HepG2 (cell line): ENCODE measurements around the gene AQP7. TPM values are rescaled to one million over a fixed set of nuclear protein-coding genes. Genes with fewer than 3 reads are reported as not detected.
A peak's percentile ranks its signal among the peaks of the same experiment; 100 is the strongest.

Experiments used
- CENPT ChIP-seq: sonication (generic); formaldehyde crosslinking; IDR thresholded peaks from 2 replicates; pipeline ENCODE4 v1.8.0; 2022; ENCODE audit warnings: low read depth, mild to moderate bottlenecking, moderate library complexity, missing genetic modification reagents
- ESRRA ChIP-seq: sonication (generic); formaldehyde crosslinking; IDR thresholded peaks from 2 replicates; pipeline ENCODE4 v1.5.1; 2020; ENCODE audit warnings: mild to moderate bottlenecking, low read depth, missing genetic modification reagents
- HMG20B ChIP-seq: conservative IDR thresholded peaks from 2 replicates; pipeline ENCODE4 v1.6.1; 2016; ENCODE audit warnings: missing genetic modification reagents, missing compliant biosample characterization
- HMGXB3 ChIP-seq: sonication (generic); formaldehyde crosslinking; IDR thresholded peaks from 2 replicates; pipeline ENCODE4 v1.4.0; 2020; ENCODE audit warnings: missing genetic modification reagents, borderline replicate concordance
- JUN ChIP-seq: sonication (generic); formaldehyde crosslinking; IDR thresholded peaks from 2 replicates; pipeline ENCODE4 v1.4.0; 2020; ENCODE audit warnings: mild to moderate bottlenecking, missing genetic modification reagents
- KAT2B ChIP-seq: fragments of 150-350 bp; IDR thresholded peaks from 2 replicates; pipeline ENCODE4 v1.6.1; 2014; ENCODE audit warnings: low read depth, low read length, borderline replicate concordance
- KAT7 ChIP-seq: IDR thresholded peaks from 2 replicates; pipeline ENCODE4 v1.6.1; 2018; ENCODE audit warnings: borderline replicate concordance, missing compliant biosample characterization
- MBD4 ChIP-seq: IDR thresholded peaks from 2 replicates; pipeline ENCODE4 v1.6.1; 2012; ENCODE audit warnings: low read length, inconsistent platforms, borderline replicate concordance
- MEIS1 ChIP-seq: sonication (generic); formaldehyde crosslinking; IDR thresholded peaks from 2 replicates; pipeline ENCODE4 v1.9.0; 2021; ENCODE audit warnings: mild to moderate bottlenecking, missing genetic modification reagents, moderate library complexity, borderline replicate concordance
- MZF1 ChIP-seq: sonication (generic); formaldehyde crosslinking; IDR thresholded peaks from 2 replicates; pipeline ENCODE4 v1.8.1; 2023; ENCODE audit warnings: mild to moderate bottlenecking, missing genetic modification reagents, borderline replicate concordance
- SP1 ChIP-seq, 2 experiments: fragments of 450-650 bp in 1 of 2; sonication (generic) in 1 of 2; formaldehyde crosslinking in 1 of 2; IDR thresholded peaks; 2 replicates each; pipeline versions ENCODE4 v1.4.0 to v1.6.1; 2016 to 2020; ENCODE audit warnings: missing genetic modification reagents in 1 of 2
- SRSF1 ChIP-seq: fragments of 200-400 bp; formaldehyde crosslinking; optimal IDR thresholded peaks from 2 replicates; pipeline ENCODE3; 2017; ENCODE audit warnings: mild to moderate bottlenecking, low read depth, low read length, moderate library complexity
- U2AF2 ChIP-seq: fragments of 200-400 bp; formaldehyde crosslinking; IDR thresholded peaks from 2 replicates; pipeline ENCODE4 v1.6.1; 2017; ENCODE audit warnings: low read depth, mild to moderate bottlenecking, low read length
- ZBTB1 ChIP-seq: sonication (generic); formaldehyde crosslinking; IDR thresholded peaks from 2 replicates; pipeline ENCODE4 v1.4.0; 2020; ENCODE audit warnings: missing genetic modification reagents, borderline replicate concordance
- ZFYVE20 ChIP-seq: sonication (generic); formaldehyde crosslinking; IDR thresholded peaks from 2 replicates; pipeline ENCODE4 v1.8.0; 2023; ENCODE audit warnings: low read depth, mild to moderate bottlenecking, moderate library complexity, missing genetic modification reagents, borderline replicate concordance
- ZNF12 ChIP-seq: sonication (generic); formaldehyde crosslinking; IDR thresholded peaks from 2 replicates; pipeline ENCODE4 v1.5.0; 2020; ENCODE audit warnings: missing genetic modification reagents
- ZNF160 ChIP-seq: sonication (generic); formaldehyde crosslinking; IDR thresholded peaks from 2 replicates; pipeline ENCODE4 v1.8.0; 2022; ENCODE audit warnings: mild to moderate bottlenecking, inconsistent platforms, missing genetic modification reagents
- ZNF333 ChIP-seq: sonication (generic); formaldehyde crosslinking; IDR thresholded peaks from 2 replicates; pipeline ENCODE4 v1.4.0; 2020; ENCODE audit warnings: mild to moderate bottlenecking, missing genetic modification reagents, borderline replicate concordance
- ZNF350 ChIP-seq: sonication (generic); formaldehyde crosslinking; IDR thresholded peaks from 2 replicates; pipeline ENCODE4 v1.4.0; 2020; ENCODE audit warnings: mild to moderate bottlenecking, low read depth, missing genetic modification reagents, borderline replicate concordance
- ZNF382 ChIP-seq: sonication (generic); formaldehyde crosslinking; IDR thresholded peaks from 2 replicates; pipeline ENCODE4 v1.5.0; 2020; ENCODE audit warnings: missing genetic modification reagents, mild to moderate bottlenecking, borderline replicate concordance
- ZNF563 ChIP-seq: sonication (generic); formaldehyde crosslinking; IDR thresholded peaks from 2 replicates; pipeline ENCODE4 v1.8.0; 2022; ENCODE audit warnings: mild to moderate bottlenecking, moderate library complexity, missing genetic modification reagents
- ZNF788 ChIP-seq: sonication (generic); formaldehyde crosslinking; IDR thresholded peaks from 2 replicates; pipeline ENCODE4 v1.5.0; 2020; ENCODE audit warnings: mild to moderate bottlenecking, missing genetic modification reagents, borderline replicate concordance
- ZNF790 ChIP-seq: sonication (generic); formaldehyde crosslinking; IDR thresholded peaks from 2 replicates; pipeline ENCODE4 v1.8.0; 2022; ENCODE audit warnings: missing genetic modification reagents, mild to moderate bottlenecking, borderline replicate concordance
- ZZZ3 ChIP-seq: sonication (generic); formaldehyde crosslinking; IDR thresholded peaks from 2 replicates; pipeline ENCODE4 v1.4.0; 2020; ENCODE audit warnings: missing genetic modification reagents, mild to moderate bottlenecking, borderline replicate concordance
- polyA plus RNA-seq, 8 experiments: library from polyadenylated mRNA; depleted of rRNA in 3 of 8; stranded (reverse) in 7 of 8; unstranded in 1 of 8; fragments of >200 nt; fragmentation: Illumina TruSeq in 4 of 8; extraction: Trizol in 4 of 8; gene quantifications; 2 replicates each; pipeline versions ENCODE4 v1.2.1 to v1.2.3, GENCODE V29; 2011 to 2016; ENCODE audit warnings: low read depth in 4 of 8, missing spikeins in 1 of 8, mixed read lengths in 1 of 8; ENCODE audit not compliant: insufficient read depth in 1 of 8
- total RNA-seq, 5 experiments: library from RNA; depleted of rRNA; stranded (reverse); fragments of >200 nt; fragmentation: Illumina TruSeq; extraction: Trizol; gene quantifications; 2 replicates each; pipeline ENCODE4 v1.2.3, GENCODE V29; 2016; ENCODE audit warnings: low read depth in 1 of 5
- TF ChIP-seq, protein P1 (sequence below): sonication (generic); formaldehyde crosslinking; IDR thresholded peaks from 2 replicates; pipeline ENCODE4 v1.4.0; 2020; ENCODE audit warnings: missing genetic modification reagents, mild to moderate bottlenecking, borderline replicate concordance

Gene AQP7
- total and polyA plus RNA-seq, 2 of the 13 experiments (the other 11 are each of a cell fraction or from before 2014, with no cell fraction given), result 1.9 to 2.1 TPM

- TF ChIP-seq, protein P1, sequence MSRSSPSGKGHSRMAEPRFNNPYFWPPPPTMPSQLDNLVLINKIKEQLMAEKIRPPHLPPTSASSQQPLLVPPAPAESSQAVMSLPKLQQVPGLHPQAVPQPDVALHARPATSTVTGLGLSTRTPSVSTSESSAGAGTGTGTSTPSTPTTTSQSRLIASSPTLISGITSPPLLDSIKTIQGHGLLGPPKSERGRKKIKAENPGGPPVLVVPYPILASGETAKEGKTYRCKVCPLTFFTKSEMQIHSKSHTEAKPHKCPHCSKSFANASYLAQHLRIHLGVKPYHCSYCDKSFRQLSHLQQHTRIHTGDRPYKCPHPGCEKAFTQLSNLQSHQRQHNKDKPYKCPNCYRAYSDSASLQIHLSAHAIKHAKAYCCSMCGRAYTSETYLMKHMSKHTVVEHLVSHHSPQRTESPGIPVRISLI (CRISPR knock-in tag), result 0 out of 2 replicates have a peak, but pooled peaks have one; percentile 14
- no peak for TF ChIP-seq KAT2B
- TF ChIP-seq ZNF333 (CRISPR knock-in tag), result no peak
- no peak for TF ChIP-seq CENPT
- no peak for TF ChIP-seq MBD4
- TF ChIP-seq ESRRA, result no peak
- TF ChIP-seq HMG20B (CRISPR knock-in tag), result no peak
- no peak for TF ChIP-seq ZNF160 (CRISPR knock-in tag)
- no peak for TF ChIP-seq ZZZ3 (CRISPR knock-in tag)
- TF ChIP-seq SRSF1, result no peak
- TF ChIP-seq KAT7 (CRISPR knock-in tag), result no peak
- 0 out of 2 replicates have a peak, but pooled peaks have one; percentile 33 for TF ChIP-seq ZNF788
- TF ChIP-seq ZNF563 (CRISPR knock-in tag), result 0 out of 2 replicates have a peak, but pooled peaks have one; percentile 60
- no peak for TF ChIP-seq SP1 (IDR thresholded peaks at IDR 0.05)
- TF ChIP-seq SP1 (CRISPR knock-in tag; IDR thresholded peaks at IDR 0.05), result no peak
- TF ChIP-seq ZFYVE20 (CRISPR knock-in tag), result no peak
- no peak for TF ChIP-seq MZF1 (CRISPR knock-in tag)
- no peak for TF ChIP-seq ZNF12 (CRISPR knock-in tag)
- no peak for TF ChIP-seq HMGXB3 (CRISPR knock-in tag)
- TF ChIP-seq MEIS1 (CRISPR knock-in tag), result 0 out of 2 replicates have a peak, but pooled peaks have one; percentile 23
- no peak for TF ChIP-seq ZNF382 (CRISPR knock-in tag)
- TF ChIP-seq ZNF350 (CRISPR knock-in tag), result no peak
- no peak for TF ChIP-seq ZNF790 (CRISPR knock-in tag)
- TF ChIP-seq JUN (CRISPR knock-in tag), result no peak
- no peak for TF ChIP-seq U2AF2
- TF ChIP-seq ZBTB1 (CRISPR knock-in tag), result no peak
Observed at GRCh38 chr9:33446946-33447798, 44.8 kb upstream of the AQP7 start, which contains the start of gene AQP3 (continued).
